HepG2 (cell line): Measurements from ENCODE around the gene FEV. TPM values are rescaled to one million over a fixed set of nuclear protein-coding genes. Genes with fewer than 3 reads are reported as not detected.

Source experiments
- ATRX ChIP-seq: sonication (generic); formaldehyde crosslinking; IDR thresholded peaks from 2 replicates; pipeline ENCODE4 v1.4.0; 2020; ENCODE audit warnings: missing genetic modification reagents, borderline replicate concordance
- ELF4 ChIP-seq: sonication (generic); formaldehyde crosslinking; IDR thresholded peaks from 2 replicates; pipeline ENCODE4 v1.5.0; 2020; ENCODE audit warnings: missing genetic modification reagents, mild to moderate bottlenecking, moderate library complexity, borderline replicate concordance
- FOSL2 ChIP-seq: sonication (generic); formaldehyde crosslinking; IDR thresholded peaks from 2 replicates; pipeline ENCODE4 v1.4.0; 2020; ENCODE audit warnings: missing genetic modification reagents
- GTF2F1 ChIP-seq: fragments of 150-350 bp; IDR thresholded peaks from 2 replicates; pipeline ENCODE4 v1.6.1; 2014; ENCODE audit warnings: low read length
- HOXA5 ChIP-seq: sonication (generic); formaldehyde crosslinking; IDR thresholded peaks from 2 replicates; pipeline ENCODE4 v1.4.0; 2020; ENCODE audit warnings: missing genetic modification reagents
- IKZF1 ChIP-seq: fragments of 450-650 bp; IDR thresholded peaks from 2 replicates; pipeline ENCODE4 v1.7.1; 2016
- KAT7 ChIP-seq: IDR thresholded peaks from 2 replicates; pipeline ENCODE4 v1.6.1; 2018; ENCODE audit warnings: borderline replicate concordance, missing compliant biosample characterization
- NR2F6 ChIP-seq, 2 experiments: IDR thresholded peaks; 2 replicates each; pipeline ENCODE4 v1.6.1; 2016; ENCODE audit warnings: antibody characterized with exemption in 1 of 2, mild to moderate bottlenecking in 1 of 2
- POLR2AphosphoS2 ChIP-seq: IDR thresholded peaks from 2 replicates; pipeline ENCODE4 v1.6.1; 2011; ENCODE audit warnings: low read depth, low read length, improper control_type of control experiment
- PRMT3 ChIP-seq: sonication (generic); formaldehyde crosslinking; IDR thresholded peaks from 2 replicates; pipeline ENCODE4 v1.8.1; 2022; ENCODE audit warnings: low read depth, mild to moderate bottlenecking, moderate library complexity, missing genetic modification reagents, borderline replicate concordance
- RCOR2 ChIP-seq: IDR thresholded peaks from 2 replicates; pipeline ENCODE4 v1.6.1; 2016; ENCODE audit warnings: missing biosample characterization, missing genetic modification reagents
- REXO4 ChIP-seq: sonication (generic); formaldehyde crosslinking; IDR thresholded peaks from 2 replicates; pipeline ENCODE4 v1.8.0; 2022; ENCODE audit warnings: missing genetic modification reagents, mild to moderate bottlenecking, borderline replicate concordance
- ZFP41 ChIP-seq: sonication (generic); formaldehyde crosslinking; IDR thresholded peaks from 2 replicates; pipeline ENCODE4 v1.4.0; 2020; ENCODE audit warnings: mild to moderate bottlenecking, missing genetic modification reagents, borderline replicate concordance
- ZNF430 ChIP-seq: sonication (generic); formaldehyde crosslinking; IDR thresholded peaks from 2 replicates; pipeline ENCODE4 v1.9.0; 2021; ENCODE audit warnings: mild to moderate bottlenecking, missing genetic modification reagents
- ZNF547 ChIP-seq: sonication (generic); formaldehyde crosslinking; IDR thresholded peaks from 2 replicates; pipeline ENCODE4 v1.5.1; 2020; ENCODE audit warnings: mild to moderate bottlenecking, missing genetic modification reagents
- ZNF589 ChIP-seq: sonication (generic); formaldehyde crosslinking; conservative IDR thresholded peaks from 2 replicates; pipeline ENCODE4 v1.8.0; 2022; ENCODE audit warnings: mild to moderate bottlenecking, moderate library complexity, missing genetic modification reagents
- ZNF614 ChIP-seq: IDR thresholded peaks from 2 replicates; pipeline ENCODE4 v1.6.1; 2018; ENCODE audit warnings: missing biosample characterization, missing genetic modification reagents, inconsistent platforms, borderline replicate concordance
- ZNF616 ChIP-seq: sonication (generic); formaldehyde crosslinking; IDR thresholded peaks from 2 replicates; pipeline ENCODE4 v1.5.0; 2020; ENCODE audit warnings: low read depth, mild to moderate bottlenecking, missing genetic modification reagents
- ZNF674 ChIP-seq: sonication (generic); formaldehyde crosslinking; IDR thresholded peaks from 2 replicates; pipeline ENCODE4 v1.5.0; 2020; ENCODE audit warnings: low read depth, mild to moderate bottlenecking, missing genetic modification reagents
- ZNF850 ChIP-seq: sonication (generic); formaldehyde crosslinking; conservative IDR thresholded peaks from 2 replicates; pipeline ENCODE4 v1.9.0; 2021; ENCODE audit warnings: mild to moderate bottlenecking, missing genetic modification reagents
- polyA plus RNA-seq, 8 experiments: library from polyadenylated mRNA; depleted of rRNA in 3 of 8; stranded (reverse) in 7 of 8; unstranded in 1 of 8; fragments of >200 nt; fragmentation: Illumina TruSeq in 4 of 8; extraction: Trizol in 4 of 8; gene quantifications; 2 replicates each; pipeline versions ENCODE4 v1.2.1 to v1.2.3, GENCODE V29; 2011 to 2016; ENCODE audit warnings: low read depth in 4 of 8, missing spikeins in 1 of 8, mixed read lengths in 1 of 8; ENCODE audit not compliant: insufficient read depth in 1 of 8
- total RNA-seq, 5 experiments: library from RNA; depleted of rRNA; stranded (reverse); fragments of >200 nt; fragmentation: Illumina TruSeq; extraction: Trizol; gene quantifications; 2 replicates each; pipeline ENCODE4 v1.2.3, GENCODE V29; 2016; ENCODE audit warnings: low read depth in 1 of 5
- TF ChIP-seq, protein P1 (sequence below): sonication (generic); formaldehyde crosslinking; IDR thresholded peaks from one replicate; pipeline ENCODE4 v1.5.1; 2020; ENCODE audit warnings: mild to moderate bottlenecking, missing genetic modification reagents; ENCODE audit errors: not compliant biosample characterization
- TF ChIP-seq, protein P2 (sequence below): sonication (generic); formaldehyde crosslinking; IDR thresholded peaks from 2 replicates; pipeline ENCODE4 v1.9.0; 2021; ENCODE audit warnings: missing genetic modification reagents, mild to moderate bottlenecking, borderline replicate concordance

FEV gene
- total and polyA plus RNA-seq, 2 of the 13 experiments (the other 11 are each of a cell fraction or from before 2014, with no cell fraction given) = not detected

DNA sequence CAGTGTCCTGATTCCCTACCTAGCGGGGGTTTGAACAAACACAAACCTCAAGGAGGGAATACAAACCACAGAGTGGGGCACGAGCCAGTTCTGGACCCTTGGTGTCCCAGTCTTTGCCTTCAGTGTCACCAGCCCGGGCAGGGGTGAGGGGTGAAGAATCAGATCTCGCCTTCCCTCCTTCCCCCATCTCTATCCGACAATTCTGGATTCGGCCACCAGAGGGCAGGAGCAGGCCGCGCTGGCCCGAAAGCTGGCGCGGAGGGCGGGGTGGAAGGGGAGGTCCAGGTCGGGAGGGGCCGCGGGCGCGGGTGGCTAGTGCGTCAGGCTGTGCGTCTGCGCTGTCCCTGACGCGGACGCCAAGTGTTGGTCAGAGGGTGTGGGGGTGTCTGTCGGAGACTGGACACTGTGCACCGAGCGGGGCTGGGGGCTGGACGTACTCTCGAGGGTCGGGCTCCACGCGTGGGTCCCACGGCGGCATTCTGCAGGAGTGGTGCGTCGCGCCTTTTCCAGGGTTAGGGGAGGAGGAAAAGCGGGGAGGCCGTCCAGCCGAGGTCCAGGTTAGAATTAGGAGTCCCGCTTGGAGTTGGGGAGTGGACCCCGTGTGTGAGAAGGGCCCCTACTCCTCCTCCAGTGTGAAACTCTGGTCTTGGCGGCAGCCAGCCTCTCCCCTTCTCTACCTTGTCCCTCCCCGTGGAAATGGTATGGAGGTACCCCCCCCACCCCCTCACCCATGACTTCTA is 11.2 kb upstream of the FEV start (continued):
- TF ChIP-seq, protein P1, sequence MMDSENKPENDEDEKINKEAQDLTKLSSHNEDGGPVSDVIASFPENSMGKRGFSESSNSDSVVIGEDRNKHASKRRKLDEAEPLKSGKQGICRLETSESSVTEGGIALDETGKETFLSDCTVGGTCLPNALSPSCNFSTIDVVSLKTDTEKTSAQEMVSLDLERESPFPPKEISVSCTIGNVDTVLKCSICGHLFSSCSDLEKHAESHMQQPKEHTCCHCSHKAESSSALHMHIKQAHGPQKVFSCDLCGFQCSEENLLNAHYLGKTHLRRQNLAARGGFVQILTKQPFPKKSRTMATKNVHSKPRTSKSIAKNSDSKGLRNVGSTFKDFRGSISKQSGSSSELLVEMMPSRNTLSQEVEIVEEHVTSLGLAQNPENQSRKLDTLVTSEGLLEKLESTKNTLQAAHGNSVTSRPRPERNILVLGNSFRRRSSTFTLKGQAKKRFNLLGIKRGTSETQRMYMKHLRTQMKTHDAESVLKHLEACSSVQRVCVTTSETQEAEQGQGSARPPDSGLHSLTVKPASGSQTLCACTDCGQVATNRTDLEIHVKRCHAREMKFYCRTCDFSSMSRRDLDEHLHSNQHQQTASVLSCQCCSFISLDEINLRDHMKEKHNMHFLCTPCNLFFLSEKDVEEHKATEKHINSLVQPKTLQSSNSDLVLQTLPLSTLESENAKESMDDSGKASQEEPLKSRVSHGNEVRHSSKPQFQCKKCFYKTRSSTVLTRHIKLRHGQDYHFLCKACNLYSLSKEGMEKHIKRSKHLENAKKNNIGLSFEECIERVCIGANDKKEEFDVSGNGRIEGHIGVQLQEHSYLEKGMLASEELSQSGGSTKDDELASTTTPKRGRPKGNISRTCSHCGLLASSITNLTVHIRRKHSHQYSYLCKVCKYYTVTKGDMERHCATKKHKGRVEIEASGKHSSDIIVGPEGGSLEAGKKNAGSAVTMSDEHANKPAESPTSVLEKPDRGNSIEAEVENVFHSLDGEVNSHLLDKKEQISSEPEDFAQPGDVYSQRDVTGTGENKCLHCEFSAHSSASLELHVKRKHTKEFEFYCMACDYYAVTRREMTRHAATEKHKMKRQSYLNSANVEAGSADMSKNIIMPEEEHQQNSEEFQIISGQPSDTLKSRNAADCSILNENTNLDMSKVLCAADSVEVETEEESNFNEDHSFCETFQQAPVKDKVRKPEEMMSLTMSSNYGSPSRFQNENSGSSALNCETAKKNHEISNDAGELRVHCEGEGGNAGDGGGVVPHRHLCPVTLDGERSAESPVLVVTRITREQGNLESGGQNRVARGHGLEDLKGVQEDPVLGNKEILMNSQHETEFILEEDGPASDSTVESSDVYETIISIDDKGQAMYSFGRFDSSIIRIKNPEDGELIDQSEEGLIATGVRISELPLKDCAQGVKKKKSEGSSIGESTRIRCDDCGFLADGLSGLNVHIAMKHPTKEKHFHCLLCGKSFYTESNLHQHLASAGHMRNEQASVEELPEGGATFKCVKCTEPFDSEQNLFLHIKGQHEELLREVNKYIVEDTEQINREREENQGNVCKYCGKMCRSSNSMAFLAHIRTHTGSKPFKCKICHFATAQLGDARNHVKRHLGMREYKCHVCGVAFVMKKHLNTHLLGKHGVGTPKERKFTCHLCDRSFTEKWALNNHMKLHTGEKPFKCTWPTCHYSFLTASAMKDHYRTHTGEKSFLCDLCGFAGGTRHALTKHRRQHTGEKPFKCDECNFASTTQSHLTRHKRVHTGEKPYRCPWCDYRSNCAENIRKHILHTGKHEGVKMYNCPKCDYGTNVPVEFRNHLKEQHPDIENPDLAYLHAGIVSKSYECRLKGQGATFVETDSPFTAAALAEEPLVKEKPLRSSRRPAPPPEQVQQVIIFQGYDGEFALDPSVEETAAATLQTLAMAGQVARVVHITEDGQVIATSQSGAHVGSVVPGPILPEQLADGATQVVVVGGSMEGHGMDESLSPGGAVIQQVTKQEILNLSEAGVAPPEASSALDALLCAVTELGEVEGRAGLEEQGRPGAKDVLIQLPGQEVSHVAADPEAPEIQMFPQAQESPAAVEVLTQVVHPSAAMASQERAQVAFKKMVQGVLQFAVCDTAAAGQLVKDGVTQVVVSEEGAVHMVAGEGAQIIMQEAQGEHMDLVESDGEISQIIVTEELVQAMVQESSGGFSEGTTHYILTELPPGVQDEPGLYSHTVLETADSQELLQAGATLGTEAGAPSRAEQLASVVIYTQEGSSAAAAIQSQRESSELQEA (CRISPR knock-in tag) = no peak
- TF ChIP-seq POLR2AphosphoS2 (no peak), ZNF589 (CRISPR knock-in tag) (no peak), GTF2F1 (no peak), ZNF547 (CRISPR knock-in tag) (no peak), ZNF850 (no peak), ZNF430 (no peak; the same call in 1 of the 2 replicates), PRMT3 (CRISPR knock-in tag) (no peak), IKZF1 (no peak), ATRX (no peak), NR2F6 (IDR thresholded peaks at IDR 0.05) (no peak), NR2F6 (CRISPR knock-in tag; IDR thresholded peaks at IDR 0.05) (0 out of 2 replicates have a peak, but pooled peaks have one; percentile 26), KAT7 (CRISPR knock-in tag) (peak; percentile 59; the same call in 1 of the 2 replicates), REXO4 (CRISPR knock-in tag) (no peak), FOSL2 (CRISPR knock-in tag) (peak; percentile 47), ZNF674 (CRISPR knock-in tag) (no peak), ELF4 (CRISPR knock-in tag) (no peak), RCOR2 (0 out of 2 replicates have a peak, but pooled peaks have one; percentile 29), HOXA5 (CRISPR knock-in tag) (peak; percentile 27; the same call in 1 of the 2 replicates), ZNF614 (CRISPR knock-in tag) (peak; percentile 41; the same call in 1 of the 2 replicates), ZNF616 (CRISPR knock-in tag) (no peak), ZFP41 (CRISPR knock-in tag) (no peak)
- TF ChIP-seq, protein P2, sequence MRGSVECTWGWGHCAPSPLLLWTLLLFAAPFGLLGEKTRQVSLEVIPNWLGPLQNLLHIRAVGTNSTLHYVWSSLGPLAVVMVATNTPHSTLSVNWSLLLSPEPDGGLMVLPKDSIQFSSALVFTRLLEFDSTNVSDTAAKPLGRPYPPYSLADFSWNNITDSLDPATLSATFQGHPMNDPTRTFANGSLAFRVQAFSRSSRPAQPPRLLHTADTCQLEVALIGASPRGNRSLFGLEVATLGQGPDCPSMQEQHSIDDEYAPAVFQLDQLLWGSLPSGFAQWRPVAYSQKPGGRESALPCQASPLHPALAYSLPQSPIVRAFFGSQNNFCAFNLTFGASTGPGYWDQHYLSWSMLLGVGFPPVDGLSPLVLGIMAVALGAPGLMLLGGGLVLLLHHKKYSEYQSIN (CRISPR knock-in tag) = no peak
